Measurements from ENCODE around the gene TRIP10.
"Not testable (repeated sequence)": the region's sequence is repeated elsewhere in the genome, so short reads cannot be mapped to it uniquely, and the experiment has no call there.

TRIP10 gene

GRCh38 chr19:6743714-6744380 lies 4.4 kb downstream of the TRIP10 start:
- no peak for DNase-seq

GRCh38 chr19:6744381-6745301 lies 5.2 kb downstream of the TRIP10 start:
- no peak for DNase-seq

GRCh38 chr19:6745965-6746364 lies 6.5 kb downstream of the TRIP10 start:
- no peak for DNase-seq

- DNase-seq = not testable (repeated sequence)
Measured at GRCh38 chr19:6748543-6748942, 9.1 kb downstream of the TRIP10 start.

- DNase-seq = no peak
Measured at GRCh38 chr19:6750062-6750461, 10.6 kb downstream of the TRIP10 start.

- no peak for DNase-seq
Measured at GRCh38 chr19:6751189-6751588, 11.7 kb downstream of the TRIP10 start.

- no peak for DNase-seq
Measured at GRCh38 chr19:6752256-6753177, 13.0 kb downstream of the TRIP10 start.

GRCh38 chr19:6753178-6754031 lies 13.9 kb downstream of the TRIP10 start:
- DNase-seq = no peak

GRCh38 chr19:6754136-6754535 lies 14.7 kb downstream of the TRIP10 start:
- no peak for DNase-seq

- no peak for DNase-seq
Measured at GRCh38 chr19:6754653-6755463, 15.4 kb downstream of the TRIP10 start.

- DNase-seq = no peak
Measured at GRCh38 chr19:6760606-6761005, 21.1 kb downstream of the TRIP10 start.

GRCh38 chr19:6761053-6761676 lies 21.7 kb downstream of the TRIP10 start:
- no peak for DNase-seq

GRCh38 chr19:6762253-6762797 lies 22.8 kb downstream of the TRIP10 start:
- not testable (repeated sequence) for DNase-seq

GRCh38 chr19:6765738-6766356 lies 26.4 kb downstream of the TRIP10 start:
- DNase-seq = no peak

- DNase-seq = no peak
Measured at GRCh38 chr19:6766357-6767080, 27.0 kb downstream of the TRIP10 start.

GRCh38 chr19:6767081-6767356 lies 27.5 kb downstream of the TRIP10 start:
- no peak for DNase-seq

- no peak for DNase-seq
Measured at GRCh38 chr19:6767357-6768235, 28.1 kb downstream of the TRIP10 start, which contains the start of gene SH2D3A. TSS of gene SH2D3A (minus strand) at chr19:6767435. CDS start at chr19:6763748, 3,687 bp downstream.

GRCh38 chr19:6768236-6768785 lies 28.8 kb downstream of the TRIP10 start:
- DNase-seq = no peak

All from NCI-H1694 (cell line).